HG02798 (cell line): Measurements from ENCODE around the gene ERCC1.
A peak's percentile ranks its signal among the peaks of the same experiment; 100 is the strongest.

Source experiments
- ATAC-seq: cut with Tn5 transposase; IDR thresholded peaks from one replicate; pipeline ENCODE4 v1.9.1; 2021; ENCODE audit warnings: mild to moderate bottlenecking; ENCODE audit not compliant: unreplicated experiment, poor library complexity

Gene ERCC1

GRCh38 chr19:45407091-45407375, 16.7 kb downstream of the ERCC1 start:
- no peak for ATAC-seq

- peak; percentile 76 for ATAC-seq
These were observed 17.3 kb downstream of the ERCC1 start, which contains the start of gene POLR1G for GRCh38 chr19:45406226-45407090. POLR1G (plus strand) TSS chr19:45406644; CDS start chr19:45406697, 53 bp downstream.

- ATAC-seq: peak; percentile 66
These were observed 18.1 kb downstream of the ERCC1 start for GRCh38 chr19:45405435-45406225.

DNA sequence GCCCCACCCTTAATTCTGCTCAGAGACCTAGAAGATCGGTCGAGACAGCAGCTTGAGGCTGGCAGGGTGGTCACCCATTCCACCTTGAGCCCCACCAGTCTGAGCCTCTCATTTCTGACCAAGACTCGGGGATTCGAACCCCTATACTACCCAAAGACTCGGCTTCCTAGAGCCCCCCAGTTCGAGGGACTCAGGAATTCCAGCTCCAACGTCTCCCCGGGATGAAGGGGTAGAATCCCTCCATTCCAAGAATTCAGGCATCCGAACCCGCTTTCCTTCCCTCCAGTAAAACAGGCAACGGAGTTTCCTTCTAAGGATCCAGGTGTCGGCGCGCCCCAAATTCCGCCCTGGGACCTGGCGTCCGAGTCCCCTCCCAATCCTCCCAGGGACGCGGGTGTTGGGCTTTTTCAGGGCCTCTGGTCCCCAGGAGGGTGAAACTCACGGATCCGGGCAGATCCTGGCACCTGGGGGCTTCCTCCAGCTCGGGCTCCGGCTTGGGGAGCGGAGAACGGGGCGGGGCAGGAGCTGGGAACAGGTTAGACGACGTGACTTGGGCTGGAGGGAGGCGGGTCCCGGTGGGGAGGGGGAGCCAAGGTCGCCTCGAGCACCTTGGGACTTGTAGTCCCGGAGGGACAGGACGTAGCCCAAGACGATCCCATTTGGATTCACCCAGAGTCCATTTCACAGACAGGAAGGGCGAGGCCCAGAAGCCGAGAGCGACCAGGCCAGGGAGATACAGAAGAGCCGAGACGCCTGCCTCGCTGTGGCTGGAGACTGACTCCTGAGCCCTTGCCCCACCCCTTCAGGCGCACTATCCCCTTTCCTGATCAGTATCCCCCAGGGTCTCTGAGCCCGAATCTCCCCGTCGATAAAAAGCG, 18.9 kb downstream of the ERCC1 start, which contains the start of gene PPP1R13L:
TSS of gene PPP1R13L (minus strand) at position 513 of the 878 bp plus-strand sequence. CDS start 6,751 bp downstream, outside the sequence.
- ATAC-seq: peak; percentile 21

DNA sequence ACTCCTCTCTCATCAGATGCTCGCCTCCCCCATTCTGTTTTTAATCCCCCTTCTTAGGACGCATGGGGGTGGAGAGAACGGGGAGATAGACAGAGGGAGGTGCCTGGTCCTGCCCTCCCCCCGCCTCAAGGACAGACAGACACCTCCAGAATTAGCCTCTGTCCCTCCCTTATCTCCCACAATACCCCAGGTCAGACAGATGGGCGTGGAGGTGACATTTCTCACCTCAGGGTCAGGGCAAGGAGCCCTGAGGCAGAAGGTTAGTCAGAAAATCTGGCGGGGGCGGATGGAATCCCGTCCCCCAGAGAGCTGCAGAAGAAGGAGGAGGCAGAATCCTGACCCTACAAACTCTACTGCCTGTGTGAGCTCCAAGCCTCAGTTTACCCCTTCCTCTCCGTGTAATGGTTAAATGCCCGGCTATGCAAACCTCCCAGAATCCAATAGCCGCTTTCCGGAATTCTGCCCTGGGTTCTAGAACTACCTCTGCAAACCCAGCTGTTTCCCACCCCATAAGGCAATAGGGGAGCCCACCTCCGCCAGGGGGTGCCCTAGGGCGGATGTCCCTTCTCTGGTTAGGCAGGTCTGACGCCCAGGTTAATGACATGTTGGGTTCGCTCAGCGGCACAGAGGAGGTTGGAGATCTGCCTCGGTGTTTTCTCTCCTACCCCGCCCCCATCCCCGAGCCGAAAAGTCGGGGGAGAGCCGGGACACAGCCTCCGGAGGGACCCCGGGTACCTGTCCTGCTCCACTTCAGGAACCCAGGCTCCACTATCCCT, 19.7 kb downstream of the ERCC1 start:
- ATAC-seq: no peak

- ATAC-seq: no peak
These were observed 20.4 kb downstream of the ERCC1 start for GRCh38 chr19:45403272-45403671.

DNA sequence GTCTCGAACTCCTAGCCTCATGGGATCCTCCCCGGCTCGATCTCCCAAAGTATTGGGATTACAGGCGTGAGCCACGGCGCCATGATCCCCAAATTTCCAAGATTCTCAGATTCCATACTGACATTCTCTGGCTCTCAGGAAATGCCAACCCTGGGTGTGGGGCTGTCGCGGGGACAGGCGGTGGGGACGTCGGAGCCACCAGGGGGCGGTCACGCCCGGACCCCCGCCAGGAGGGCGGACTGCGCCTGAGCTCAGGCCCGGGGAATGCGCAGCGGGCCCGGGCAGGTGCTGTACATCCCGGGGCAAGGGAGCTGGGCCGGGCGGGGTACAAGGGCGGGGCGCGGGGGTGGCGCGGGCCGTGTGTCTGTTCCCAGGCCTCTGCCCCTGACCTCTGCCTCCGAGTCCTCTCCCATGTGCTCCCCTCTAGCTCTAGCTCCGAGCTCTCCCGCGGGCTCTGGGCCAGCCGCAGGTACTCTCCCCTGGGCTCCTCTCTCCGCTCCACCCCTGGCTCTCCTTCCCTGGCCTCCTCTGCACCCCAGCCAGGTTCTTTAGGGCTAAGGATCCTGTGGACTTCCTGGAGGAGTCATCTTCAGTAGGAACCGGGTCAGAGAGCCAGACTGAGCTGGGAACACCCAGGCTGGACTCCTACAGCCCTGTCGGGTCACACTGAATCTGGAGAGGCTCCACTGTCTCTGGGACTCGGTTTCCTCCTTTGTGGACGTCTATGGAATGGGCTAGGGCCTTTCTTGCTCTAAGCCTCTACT, 21.2 kb downstream of the ERCC1 start:
- no peak for ATAC-seq

DNA sequence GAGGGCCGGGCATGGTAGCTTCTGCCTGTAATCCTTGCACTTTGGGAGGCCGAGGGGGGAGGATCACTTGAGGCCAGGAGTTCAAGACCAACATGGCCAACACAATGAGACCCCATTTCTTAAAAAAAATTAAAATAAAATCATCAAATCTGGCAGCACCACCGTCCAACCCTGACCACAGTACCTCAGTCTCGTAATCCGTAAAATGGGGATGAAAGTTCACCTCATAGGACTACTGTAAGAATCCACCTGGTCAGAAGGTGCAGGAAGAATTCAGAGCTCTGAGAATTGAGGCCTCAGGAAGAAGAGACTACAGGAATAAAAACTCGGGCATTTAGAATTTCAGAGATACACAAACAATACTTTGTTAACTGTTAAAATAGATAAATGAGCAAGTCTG, 21.9 kb downstream of the ERCC1 start:
- no peak for ATAC-seq

GRCh38 chr19:45400192-45400591, 23.5 kb downstream of the ERCC1 start:
- ATAC-seq: no peak

- no peak for ATAC-seq
These were observed 27.7 kb downstream of the ERCC1 start for GRCh38 chr19:45395821-45396617.

DNA sequence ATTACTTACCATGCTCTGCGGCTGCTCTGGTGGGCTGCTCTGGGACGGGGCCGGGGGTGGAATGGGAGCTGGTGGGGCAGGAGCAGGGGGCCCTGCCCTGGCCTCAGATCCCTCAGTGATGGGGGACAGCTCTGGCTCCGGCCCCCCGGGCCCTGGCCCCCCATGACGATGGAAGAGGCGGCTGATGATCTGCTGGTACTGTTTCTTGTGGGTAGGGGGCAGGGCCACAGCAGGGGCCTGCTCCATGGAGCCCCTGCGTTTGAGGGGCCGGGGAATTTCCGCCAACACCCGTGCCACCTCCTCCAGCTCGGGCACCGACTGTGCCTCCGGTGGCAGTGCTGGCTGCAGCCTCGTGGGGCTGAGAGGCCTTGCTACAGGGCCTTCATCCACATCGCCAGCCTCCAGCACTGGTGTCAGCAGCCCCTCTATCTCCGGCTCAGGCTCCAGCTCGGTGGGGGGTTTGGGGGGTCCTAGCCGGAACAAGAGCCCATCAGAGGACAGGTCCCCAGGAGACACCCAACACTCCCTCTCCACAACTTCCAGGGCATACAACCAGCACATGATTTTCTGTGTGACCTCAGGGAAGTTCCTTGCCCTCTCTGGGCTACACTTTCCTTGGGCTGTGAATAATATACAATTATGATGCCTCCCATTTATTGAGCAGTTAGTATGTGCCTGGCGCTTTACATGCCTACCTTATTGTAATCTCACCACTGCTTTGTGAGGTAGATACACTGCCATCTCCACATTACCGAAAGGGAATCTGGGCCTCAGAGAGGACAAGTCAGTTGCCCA, 31.6 kb downstream of the ERCC1 start:
- no peak for ATAC-seq

DNA sequence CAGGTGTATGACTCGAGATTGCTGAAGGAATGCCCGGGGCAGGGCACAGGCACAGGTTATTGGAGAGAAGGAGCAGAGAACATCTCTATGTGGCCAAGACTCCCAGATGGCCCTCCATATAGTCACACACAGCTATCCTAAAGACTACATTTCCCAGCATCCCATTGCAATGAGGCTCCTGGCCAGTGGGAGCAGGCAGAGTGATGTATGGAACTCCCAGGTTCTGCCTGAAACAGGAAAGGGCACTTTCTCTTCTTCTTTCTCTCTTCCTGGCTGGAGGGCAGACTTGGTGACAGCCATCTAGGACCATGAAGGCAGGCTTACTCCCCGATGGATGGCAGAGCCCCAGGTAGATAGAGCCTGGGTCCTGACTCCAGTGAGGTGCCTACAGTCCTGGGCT, 32.4 kb downstream of the ERCC1 start:
- ATAC-seq: no peak

- no peak for ATAC-seq
These were observed 38.1 kb downstream of the ERCC1 start for GRCh38 chr19:45385392-45386221.

- no peak for ATAC-seq
These were observed 41.3 kb downstream of the ERCC1 start for GRCh38 chr19:45382426-45382825.

DNA sequence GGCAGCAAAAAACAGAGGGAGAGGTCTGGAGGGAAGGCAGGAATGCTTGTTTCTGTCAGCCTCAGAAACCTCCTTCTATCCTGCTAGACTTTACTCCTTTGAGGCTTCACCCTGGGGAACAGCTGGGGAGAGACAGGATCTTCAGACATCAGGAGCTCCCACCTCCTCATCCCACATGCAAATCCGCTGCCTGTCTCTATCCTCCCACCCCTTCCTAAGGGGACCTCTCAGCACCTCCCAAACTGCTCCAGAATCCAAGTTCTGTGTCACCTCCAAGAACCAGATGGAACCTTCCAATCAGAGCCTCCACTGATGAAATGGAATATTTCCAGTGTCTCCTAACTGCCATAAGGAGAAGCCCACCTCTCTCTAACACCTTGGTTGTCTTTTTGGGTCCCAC, 43.6 kb downstream of the ERCC1 start:
- no peak for ATAC-seq

GRCh38 chr19:45376045-45376724, 47.5 kb downstream of the ERCC1 start:
- no peak for ATAC-seq
